Activated T-helper 1 cell treated with anti-CD3 and anti-CD28 coated beads, Interleukin-12 subunit alpha, Interleukin-12 subunit beta, Interleukin-2, Interleukin-4 antibody, amounts not matched to agents 30 ng/mL and 10 ng/mL and 1 ng/mL, durations not matched to agents 14 hours and 24 hours and 36 hours (primary cell): ENCODE results near the gene AOPEP. TPM values are rescaled to one million over a fixed set of nuclear protein-coding genes. Genes with fewer than 3 reads are reported as not detected.

Experiments used
- DNase-seq: peaks from one replicate; pipeline ENCODE4 v3.0.0; 2021; ENCODE audit warnings: low spot score
- H3K27ac Mint-ChIP-seq: one replicate; pipeline ENCODE4 v1.8.0; 2021; ENCODE audit warnings: mild to moderate bottlenecking, mixed read lengths
- H3K27me3 Mint-ChIP-seq: one replicate; pipeline ENCODE4 v1.8.0; 2022; ENCODE audit warnings: mild to moderate bottlenecking, moderate library complexity, mixed read lengths; ENCODE audit not compliant: insufficient read depth
- H3K36me3 Mint-ChIP-seq: one replicate; pipeline ENCODE4 v1.8.0; 2021; ENCODE audit warnings: low read depth, mixed read lengths
- H3K4me1 Mint-ChIP-seq: one replicate; pipeline ENCODE4 v1.8.0; 2021; ENCODE audit warnings: low read depth, mixed read lengths
- H3K4me3 Mint-ChIP-seq: one replicate; pipeline ENCODE4 v1.8.0; 2021; ENCODE audit warnings: mild to moderate bottlenecking, moderate library complexity, mixed read lengths
- H3K9me3 Mint-ChIP-seq: one replicate; pipeline ENCODE4 v1.8.0; 2021; ENCODE audit warnings: mixed read lengths
- intact Hi-C: fragments of 100-400 bp; cut with micrococcal nuclease; formaldehyde crosslinking; loops from one replicate; pipeline ENCODE4 v1.15.1; 2024
- total RNA-seq: library from RNA; stranded (reverse); gene quantifications from 2 replicates; pipeline ENCODE4 v1.2.3, GENCODE V29; 2022

AOPEP gene
- total RNA-seq, 1 donor from 2014 or later: 22.5 TPM

GRCh38 chr9:94773655-94774054 is 47.2 kb downstream of the AOPEP start:
- Mint-ChIP-seq H3K4me3 (no peak overlapping the region), H3K4me1 (no peaks in the 10 kb centered on the region), H3K27ac (no peak overlapping the region), H3K9me3 (no peaks in the 10 kb centered on the region), H3K36me3 (no peaks in the 10 kb centered on the region), H3K27me3 (no peaks in the 10 kb centered on the region)
- no peak for DNase-seq
- intact Hi-C loops: no loop called here

GRCh38 chr9:94778013-94778412 is 51.5 kb downstream of the AOPEP start:
- Mint-ChIP-seq H3K27ac (no peak overlapping the region), H3K27me3 (no peaks in the 10 kb centered on the region), H3K4me1 (peaks cover 10% of the 10 kb centered on the region), H3K36me3 (no peaks in the 10 kb centered on the region), H3K9me3 (no peaks in the 10 kb centered on the region), H3K4me3 (no peak overlapping the region)
- no peak for DNase-seq
- intact Hi-C loops: no loop called here

GRCh38 chr9:94779031-94779430 is 52.5 kb downstream of the AOPEP start:
- intact Hi-C loops: no loop called here
- DNase-seq: no peak
- Mint-ChIP-seq H3K4me3 (no peak overlapping the region), H3K36me3 (no peaks in the 10 kb centered on the region), H3K4me1 (peaks cover 13% of the 10 kb centered on the region), H3K27me3 (no peaks in the 10 kb centered on the region), H3K9me3 (no peaks in the 10 kb centered on the region), H3K27ac (no peak overlapping the region)

GRCh38 chr9:94779693-94780290 is 53.3 kb downstream of the AOPEP start:
- H3K9me3 Mint-ChIP-seq: no peaks in the 10 kb centered on the region
- no peak overlapping the region for H3K27ac Mint-ChIP-seq
- intact Hi-C loops: loop anchor here (5.0 to 10.0 kb wide), 3 partner anchors 95 to 228 kb away; no protein-coding TSS in a partner anchor
- H3K4me1 Mint-ChIP-seq: peaks cover 13% of the 10 kb centered on the region
- H3K27me3 Mint-ChIP-seq: no peaks in the 10 kb centered on the region
- no peak for DNase-seq
- H3K4me3 Mint-ChIP-seq: no peak overlapping the region
- no peaks in the 10 kb centered on the region for H3K36me3 Mint-ChIP-seq

GRCh38 chr9:94780516-94780950 is 54.0 kb downstream of the AOPEP start:
- Mint-ChIP-seq H3K27ac (peak overlapping the region; percentile 48), H3K27me3 (no peaks in the 10 kb centered on the region), H3K4me1 (peaks cover 13% of the 10 kb centered on the region), H3K9me3 (no peaks in the 10 kb centered on the region), H3K4me3 (no peak overlapping the region), H3K36me3 (no peaks in the 10 kb centered on the region)
- intact Hi-C loops: loop anchor here (5.0 to 10.0 kb wide), 3 partner anchors 96 to 227 kb away; no protein-coding TSS in a partner anchor
- no peak for DNase-seq

GRCh38 chr9:94782355-94783101 is 56.0 kb downstream of the AOPEP start:
- intact Hi-C loops: loop anchor here (1.0 to 10.0 kb wide), 7 partner anchors 98 to 1436 kb away; no protein-coding TSS in a partner anchor
- Mint-ChIP-seq H3K36me3 (no peaks in the 10 kb centered on the region), H3K4me1 (peaks cover 20% of the 10 kb centered on the region), H3K4me3 (no peak overlapping the region), H3K9me3 (no peaks in the 10 kb centered on the region), H3K27ac (no peak overlapping the region), H3K27me3 (no peaks in the 10 kb centered on the region)
- no peak for DNase-seq

GRCh38 chr9:94783102-94783682 is 56.7 kb downstream of the AOPEP start:
- peak; percentile 11 for DNase-seq
- peaks cover 20% of the 10 kb centered on the region for H3K4me1 Mint-ChIP-seq
- no peak overlapping the region for H3K4me3 Mint-ChIP-seq
- no peaks in the 10 kb centered on the region for H3K36me3 Mint-ChIP-seq
- no peaks in the 10 kb centered on the region for H3K9me3 Mint-ChIP-seq
- intact Hi-C loops: loop anchor here (1.0 to 10.0 kb wide), 7 partner anchors 98 to 1435 kb away; no protein-coding TSS in a partner anchor
- no peaks in the 10 kb centered on the region for H3K27me3 Mint-ChIP-seq
- no peak overlapping the region for H3K27ac Mint-ChIP-seq

- H3K27me3 Mint-ChIP-seq: no peaks in the 10 kb centered on the region
- no peaks in the 10 kb centered on the region for H3K9me3 Mint-ChIP-seq
- intact Hi-C loops: loop anchor here (1.0 to 10.0 kb wide), 7 partner anchors 99 to 1434 kb away; no protein-coding TSS in a partner anchor
- H3K4me1 Mint-ChIP-seq: peaks cover 20% of the 10 kb centered on the region
- no peak overlapping the region for H3K27ac Mint-ChIP-seq
- H3K36me3 Mint-ChIP-seq: no peaks in the 10 kb centered on the region
- no peak overlapping the region for H3K4me3 Mint-ChIP-seq
- no peak for DNase-seq
Observed at GRCh38 chr9:94783928-94784327, 57.4 kb downstream of the AOPEP start.

GRCh38 chr9:94785215-94786169 is 59.0 kb downstream of the AOPEP start:
- Mint-ChIP-seq H3K27ac (no peak overlapping the region), H3K27me3 (no peaks in the 10 kb centered on the region), H3K4me1 (peaks cover 17% of the 10 kb centered on the region), H3K4me3 (no peak overlapping the region), H3K9me3 (no peaks in the 10 kb centered on the region), H3K36me3 (no peaks in the 10 kb centered on the region)
- DNase-seq: no peak
- intact Hi-C loops: loop anchor here (10.0 kb wide), 2 partner anchors 101 to 119 kb away; no protein-coding TSS in a partner anchor

GRCh38 chr9:94786586-94786985 is 60.1 kb downstream of the AOPEP start:
- Mint-ChIP-seq H3K4me3 (no peak overlapping the region), H3K9me3 (no peaks in the 10 kb centered on the region), H3K27ac (no peak overlapping the region), H3K36me3 (peaks cover 1% of the 10 kb centered on the region), H3K27me3 (no peaks in the 10 kb centered on the region), H3K4me1 (peaks cover 14% of the 10 kb centered on the region)
- no peak for DNase-seq
- intact Hi-C loops: loop anchor here (10.0 kb wide), 2 partner anchors 102 to 118 kb away; no protein-coding TSS in a partner anchor

- DNase-seq: no peak
- no peaks in the 10 kb centered on the region for H3K9me3 Mint-ChIP-seq
- peaks cover 14% of the 10 kb centered on the region for H3K4me1 Mint-ChIP-seq
- no peak overlapping the region for H3K27ac Mint-ChIP-seq
- H3K27me3 Mint-ChIP-seq: no peaks in the 10 kb centered on the region
- intact Hi-C loops: loop anchor here (10.0 kb wide), 2 partner anchors 102 to 118 kb away; no protein-coding TSS in a partner anchor
- peaks cover 1% of the 10 kb centered on the region for H3K36me3 Mint-ChIP-seq
- no peak overlapping the region for H3K4me3 Mint-ChIP-seq
Observed at GRCh38 chr9:94787266-94787665, 60.8 kb downstream of the AOPEP start.

- Mint-ChIP-seq H3K4me3 (no peak overlapping the region), H3K27me3 (no peaks in the 10 kb centered on the region), H3K36me3 (peaks cover 8% of the 10 kb centered on the region), H3K9me3 (no peaks in the 10 kb centered on the region), H3K27ac (no peak overlapping the region), H3K4me1 (peaks cover 13% of the 10 kb centered on the region)
- intact Hi-C loops: loop anchor here (10.0 kb wide), 2 partner anchors 104 to 116 kb away; no protein-coding TSS in a partner anchor
- no peak for DNase-seq
Observed at GRCh38 chr9:94788570-94789105, 62.1 kb downstream of the AOPEP start.
